CD4-positive, alpha-beta T cell (primary cell): Measurements from ENCODE around the gene SUMO4. TPM values are rescaled to one million over a fixed set of nuclear protein-coding genes. Genes with fewer than 3 reads are reported as not detected.

Experiments
- ATAC-seq: fragments of 200-7000 bp; cut with Tn5 transposase; one replicate; pipeline ENCODE4 v1.10.0; 2022; ENCODE audit warnings: mild to moderate bottlenecking; ENCODE audit not compliant: poor library complexity
- CTCF ChIA-PET: fragments of 350-600 bp; sonication (Branson Sonifier 250); formaldehyde crosslinking; loops from one replicate; lab custom pipeline; 2021; ENCODE audit warnings: antibody characterized with exemption, inconsistent platforms; lab: Charles Lee
- POLR2A ChIA-PET: fragments of 350-600 bp; sonication (Branson Sonifier 250); formaldehyde crosslinking; loops from one replicate; lab custom pipeline; 2021; ENCODE audit warnings: antibody characterized with exemption, inconsistent platforms; lab: Charles Lee
- DNase-seq, 14 experiments: peaks; one replicate each; pipeline ENCODE4 v3.0.0-alpha.2; 2013 to 2020; ENCODE audit warnings: mixed read lengths in 2 of 14
- H3K27ac ChIP-seq, 2 donors: one replicate each; pipeline versions ENCODE4 v1.5.1 to v1.7.0; 2013; ENCODE audit warnings: low read length in 2 of 2, low read depth in 1 of 2, mild to moderate bottlenecking in 1 of 2
- H3K27me3 ChIP-seq, 2 experiments: 1 replicate in 1 of 2; 2 replicates in 1 of 2; pipeline versions ENCODE4 v1.6.1 to v1.7.0; 2013; ENCODE audit warnings: low read length in 2 of 2, control low read depth in 1 of 2, mild to moderate bottlenecking in 1 of 2, moderate library complexity in 1 of 2; ENCODE audit not compliant: insufficient read depth in 2 of 2, control insufficient read depth in 1 of 2
- H3K36me3 ChIP-seq: one replicate; pipeline ENCODE4 v1.6.1; 2013; ENCODE audit warnings: low read length, control low read depth; ENCODE audit not compliant: insufficient read depth
- H3K4me1 ChIP-seq: one replicate; pipeline ENCODE4 v1.6.1; 2013; ENCODE audit warnings: low read length, control low read depth; ENCODE audit not compliant: insufficient read depth
- H3K4me3 ChIP-seq: one replicate; pipeline ENCODE4 v1.5.1; 2013; ENCODE audit warnings: mild to moderate bottlenecking, low read length, moderate library complexity
- H3K9me3 ChIP-seq, 2 experiments: 1 replicate in 1 of 2; 2 replicates in 1 of 2; pipeline versions ENCODE4 v1.6.1 to v1.7.0; 2013; ENCODE audit warnings: low read length in 2 of 2, mild to moderate bottlenecking in 2 of 2, control low read depth in 1 of 2, moderate library complexity in 1 of 2; ENCODE audit not compliant: control insufficient read depth in 1 of 2, insufficient read depth in 1 of 2
- H3K27ac Mint-ChIP-seq: one replicate; pipeline ENCODE4 v1.8.0; 2020; ENCODE audit warnings: mixed read lengths
- H3K27me3 Mint-ChIP-seq: one replicate; pipeline ENCODE4 v1.8.0; 2021; ENCODE audit warnings: mixed read lengths
- H3K36me3 Mint-ChIP-seq: one replicate; pipeline ENCODE4 v1.8.0; 2021; ENCODE audit warnings: low read depth, mixed read lengths
- H3K4me1 Mint-ChIP-seq: one replicate; pipeline ENCODE4 v1.8.0; 2021; ENCODE audit warnings: low read depth, mixed read lengths
- H3K4me3 Mint-ChIP-seq: one replicate; pipeline ENCODE4 v1.8.0; 2020; ENCODE audit warnings: mild to moderate bottlenecking, mixed read lengths
- H3K9me3 Mint-ChIP-seq: one replicate; pipeline ENCODE4 v1.8.0; 2020; ENCODE audit warnings: mixed read lengths
- intact Hi-C, 2 experiments: fragments of 100-400 bp; cut with DNase I in 1 of 2; cut with micrococcal nuclease in 1 of 2; formaldehyde crosslinking; loops; one replicate each; pipeline versions ENCODE4 v1.15.1 to v1.9.0; 2023 to 2025; cut with DNase I, micrococcal nuclease
- total RNA-seq, 174 experiments: library from RNA in 2 of 174; stranded (reverse) in 2 of 174; gene quantifications; one replicate each; pipeline ENCODE4 v1.2.3 and lab custom pipeline; 2021 to 2026
- TF ChIP-seq, protein P1 (sequence below): fragments of 200-600 bp; IDR thresholded peaks from one replicate; pipeline ENCODE4 v1.8.0; 2022; ENCODE audit warnings: antibody characterized with exemption, mild to moderate bottlenecking

SUMO4 gene
- total RNA-seq, 2 experiments from 2014 or later = 8.6 to 8.7 TPM

DNA sequence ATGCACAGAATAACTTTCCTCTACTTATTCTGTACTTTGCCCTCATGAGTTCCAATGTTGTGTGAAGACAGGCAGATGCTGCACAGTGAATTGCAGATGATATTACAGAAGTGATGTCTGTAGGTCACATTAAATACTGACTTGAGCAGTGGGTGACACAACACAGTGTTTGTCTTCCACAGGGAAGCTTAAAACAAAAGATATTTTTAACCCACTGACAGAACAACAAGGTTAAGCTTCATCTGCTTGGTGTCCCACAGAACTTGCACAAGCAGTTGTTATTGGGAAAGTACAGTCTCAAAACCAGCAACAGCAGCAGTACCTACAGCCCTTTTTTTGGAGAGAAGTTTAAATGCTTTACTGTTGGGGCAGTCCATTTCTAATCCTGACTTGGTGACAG, 10.5 kb downstream of the SUMO4 start:
- Mint-ChIP-seq H3K27ac (no peak overlapping the region), H3K4me1 (peaks cover 1% of the 10 kb centered on the region)
- CTCF ChIA-PET = interaction anchor here (0.6 kb wide), 1 partner anchor 34 kb away, joined by 5 read pairs; no protein-coding TSS in a partner anchor

DNA sequence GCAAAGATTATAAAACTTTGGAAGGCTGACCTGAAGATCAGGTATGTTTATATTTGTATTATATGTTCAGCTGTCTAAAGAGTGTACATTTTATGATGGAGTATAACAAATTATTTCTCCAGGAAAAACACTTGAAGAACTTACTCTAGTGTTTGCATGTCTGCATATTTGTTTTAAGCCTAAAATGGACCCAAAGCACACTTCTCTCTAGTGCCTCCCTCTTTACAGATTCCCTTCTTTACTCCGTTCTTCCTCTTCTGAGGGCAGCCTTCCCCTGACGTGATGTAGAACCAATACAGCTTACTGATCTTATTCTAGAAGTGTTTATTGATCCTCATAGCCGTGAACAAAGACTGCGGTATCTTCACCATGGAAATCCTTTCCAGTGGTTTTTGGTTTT, 13.9 kb downstream of the SUMO4 start:
- ChIA-PET CTCF (interaction anchor here (1.3 kb wide), 1 partner anchor 18 kb away, joined by 4 read pairs; no protein-coding TSS in a partner anchor), POLR2A (no interaction called here)
- no peaks in the 10 kb centered on the region for H3K4me1 ChIP-seq
- peaks cover 39% of the 10 kb centered on the region for H3K36me3 Mint-ChIP-seq
- peaks cover 0 to 5% of the 10 kb centered on the region in 2 experiments for H3K9me3 ChIP-seq
- peaks cover 27% of the 10 kb centered on the region for H3K36me3 ChIP-seq
- TF ChIP-seq, protein P1, sequence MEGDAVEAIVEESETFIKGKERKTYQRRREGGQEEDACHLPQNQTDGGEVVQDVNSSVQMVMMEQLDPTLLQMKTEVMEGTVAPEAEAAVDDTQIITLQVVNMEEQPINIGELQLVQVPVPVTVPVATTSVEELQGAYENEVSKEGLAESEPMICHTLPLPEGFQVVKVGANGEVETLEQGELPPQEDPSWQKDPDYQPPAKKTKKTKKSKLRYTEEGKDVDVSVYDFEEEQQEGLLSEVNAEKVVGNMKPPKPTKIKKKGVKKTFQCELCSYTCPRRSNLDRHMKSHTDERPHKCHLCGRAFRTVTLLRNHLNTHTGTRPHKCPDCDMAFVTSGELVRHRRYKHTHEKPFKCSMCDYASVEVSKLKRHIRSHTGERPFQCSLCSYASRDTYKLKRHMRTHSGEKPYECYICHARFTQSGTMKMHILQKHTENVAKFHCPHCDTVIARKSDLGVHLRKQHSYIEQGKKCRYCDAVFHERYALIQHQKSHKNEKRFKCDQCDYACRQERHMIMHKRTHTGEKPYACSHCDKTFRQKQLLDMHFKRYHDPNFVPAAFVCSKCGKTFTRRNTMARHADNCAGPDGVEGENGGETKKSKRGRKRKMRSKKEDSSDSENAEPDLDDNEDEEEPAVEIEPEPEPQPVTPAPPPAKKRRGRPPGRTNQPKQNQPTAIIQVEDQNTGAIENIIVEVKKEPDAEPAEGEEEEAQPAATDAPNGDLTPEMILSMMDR = no peak
- ATAC-seq (no peak), DNase-seq (no peak)
- H3K27me3 Mint-ChIP-seq = no peaks in the 10 kb centered on the region
- no peak overlapping the region for H3K4me3 Mint-ChIP-seq
- peak overlapping the region; percentile 49 for H3K27ac Mint-ChIP-seq
- H3K4me3 ChIP-seq = no peak overlapping the region
- H3K27ac ChIP-seq = no peak overlapping the region
- no peaks in the 10 kb centered on the region for H3K4me1 Mint-ChIP-seq
- intact Hi-C loops = no loop called here
- H3K27me3 ChIP-seq = no peaks in the 10 kb centered on the region
- peaks cover 5% of the 10 kb centered on the region for H3K9me3 Mint-ChIP-seq

More for the DNA sequence above, 10.5 kb downstream of the SUMO4 start:
- ATAC-seq = no peak
- H3K4me3 ChIP-seq = no peak overlapping the region
- DNase-seq = no peak
- peaks cover 0 to 4% of the 10 kb centered on the region in 2 experiments for H3K9me3 ChIP-seq
- Mint-ChIP-seq H3K27me3 (no peaks in the 10 kb centered on the region), H3K4me3 (no peak overlapping the region), H3K9me3 (peaks cover 2% of the 10 kb centered on the region), H3K36me3 (peaks cover 51% of the 10 kb centered on the region)
- no peak overlapping the region for H3K27ac ChIP-seq
- H3K4me1 ChIP-seq = no peaks in the 10 kb centered on the region
- TF ChIP-seq, protein P1 = no peak
- POLR2A ChIA-PET = interaction anchor here (1.1 kb wide), 1 partner anchor 12 kb away, joined by 4 read pairs; no protein-coding TSS in a partner anchor
- intact Hi-C loops = no loop called here
- peaks cover 42% of the 10 kb centered on the region for H3K36me3 ChIP-seq
- H3K27me3 ChIP-seq = no peaks in the 10 kb centered on the region

DNA sequence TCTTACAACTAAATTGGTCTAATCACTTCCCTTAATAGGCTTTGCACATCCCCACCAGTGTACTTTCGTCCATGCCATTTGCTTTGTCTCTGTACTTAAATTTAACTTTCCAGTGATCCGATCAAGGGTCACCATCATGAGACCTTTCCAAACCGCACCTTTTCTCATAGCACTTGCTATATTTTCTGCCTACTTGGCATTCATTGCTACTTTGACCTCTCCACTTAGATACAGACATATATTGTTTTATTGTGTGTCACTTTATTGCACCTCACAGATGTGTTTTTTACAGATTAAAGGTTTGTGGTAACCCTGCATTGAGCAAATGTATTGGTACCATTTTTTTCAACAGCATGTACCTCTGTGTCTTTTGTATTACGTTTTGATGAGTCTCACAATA, 14.8 kb downstream of the SUMO4 start:
- DNase-seq (no peak), ATAC-seq (no peak)
- no peak overlapping the region for H3K27ac Mint-ChIP-seq
- H3K4me1 Mint-ChIP-seq = no peaks in the 10 kb centered on the region
- TF ChIP-seq, protein P1 = no peak
- H3K36me3 ChIP-seq = peaks cover 19% of the 10 kb centered on the region
- no peak overlapping the region for H3K4me3 ChIP-seq
- no peaks in the 10 kb centered on the region for H3K4me1 ChIP-seq
- H3K27ac ChIP-seq = no peak overlapping the region
- H3K27me3 ChIP-seq = no peaks in the 10 kb centered on the region
- POLR2A ChIA-PET = no interaction called here
- intact Hi-C loops = loop anchor here in 1 of 2 experiments (5.0 kb wide), 1 partner anchor 33 kb away; no protein-coding TSS in a partner anchor
- peaks cover 0 to 5% of the 10 kb centered on the region in 2 experiments for H3K9me3 ChIP-seq
- CTCF ChIA-PET = interaction anchor here (0.7 to 1.3 kb wide), 2 partner anchors 17 to 241 kb away, joined by 3 to 4 read pairs; no protein-coding TSS in a partner anchor
- H3K36me3 Mint-ChIP-seq = peaks cover 31% of the 10 kb centered on the region
- H3K27me3 Mint-ChIP-seq = no peaks in the 10 kb centered on the region
- peaks cover 5% of the 10 kb centered on the region for H3K9me3 Mint-ChIP-seq
- no peak overlapping the region for H3K4me3 Mint-ChIP-seq
